B cell (primary cell): ENCODE measurements around the gene XPO6.
"Not testable (repeated sequence)": the region's sequence is repeated elsewhere in the genome, so short reads cannot be mapped to it uniquely, and the experiment has no call there.

Source experiments
- EZH2 ChIP-seq: IDR thresholded peaks from 2 replicates; pipeline ENCODE4 v1.6.1; 2012; ENCODE audit warnings: borderline replicate concordance, low read depth, mild to moderate bottlenecking, moderate library complexity, low read length; ENCODE audit not compliant: insufficient read depth, poor library complexity, severe bottlenecking
- TF ChIP-seq, protein P1 (sequence below): fragments of 200-600 bp; IDR thresholded peaks from one replicate; pipeline ENCODE4 v1.8.0; 2022; ENCODE audit warnings: antibody characterized with exemption, mild to moderate bottlenecking

DNA sequence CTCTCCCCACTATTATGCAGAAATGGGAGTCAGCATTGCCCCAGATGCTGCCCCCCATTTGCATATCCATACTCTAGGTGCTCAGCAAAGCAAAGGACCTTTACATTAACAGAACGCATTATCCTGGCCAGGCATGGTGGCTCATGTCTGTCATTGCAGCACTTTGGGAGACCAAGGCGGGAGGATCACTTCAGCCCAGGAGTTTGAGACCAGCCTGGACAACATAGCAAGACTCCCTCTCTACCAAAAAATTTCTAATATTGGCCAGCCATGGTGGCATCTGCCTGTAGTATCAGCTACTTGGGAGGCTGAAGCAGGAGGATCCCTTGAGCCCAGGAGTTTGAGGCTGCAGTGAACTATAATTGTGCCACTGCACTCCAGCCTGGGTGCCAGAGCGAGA is 12.1 kb upstream of the XPO6 start:
- TF ChIP-seq, protein P1, sequence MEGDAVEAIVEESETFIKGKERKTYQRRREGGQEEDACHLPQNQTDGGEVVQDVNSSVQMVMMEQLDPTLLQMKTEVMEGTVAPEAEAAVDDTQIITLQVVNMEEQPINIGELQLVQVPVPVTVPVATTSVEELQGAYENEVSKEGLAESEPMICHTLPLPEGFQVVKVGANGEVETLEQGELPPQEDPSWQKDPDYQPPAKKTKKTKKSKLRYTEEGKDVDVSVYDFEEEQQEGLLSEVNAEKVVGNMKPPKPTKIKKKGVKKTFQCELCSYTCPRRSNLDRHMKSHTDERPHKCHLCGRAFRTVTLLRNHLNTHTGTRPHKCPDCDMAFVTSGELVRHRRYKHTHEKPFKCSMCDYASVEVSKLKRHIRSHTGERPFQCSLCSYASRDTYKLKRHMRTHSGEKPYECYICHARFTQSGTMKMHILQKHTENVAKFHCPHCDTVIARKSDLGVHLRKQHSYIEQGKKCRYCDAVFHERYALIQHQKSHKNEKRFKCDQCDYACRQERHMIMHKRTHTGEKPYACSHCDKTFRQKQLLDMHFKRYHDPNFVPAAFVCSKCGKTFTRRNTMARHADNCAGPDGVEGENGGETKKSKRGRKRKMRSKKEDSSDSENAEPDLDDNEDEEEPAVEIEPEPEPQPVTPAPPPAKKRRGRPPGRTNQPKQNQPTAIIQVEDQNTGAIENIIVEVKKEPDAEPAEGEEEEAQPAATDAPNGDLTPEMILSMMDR, result not testable (repeated sequence)
- TF ChIP-seq EZH2, result not testable (repeated sequence)
